Thyroid gland (tissue), 4 donors: ENCODE measurements around the gene MAP3K5.

Experiments
- CTCF ChIP-seq, 6 experiments: fragments of 200-600 bp in 3 of 6; fragments of 450-650 bp in 3 of 6; sonication (generic) in 3 of 6; IDR thresholded peaks; one replicate each; pipeline ENCODE4 v1.5.1; 2016 to 2019; ENCODE audit warnings: antibody characterized with exemption in 6 of 6, mild to moderate bottlenecking in 2 of 6, inconsistent platforms in 1 of 6, moderate library complexity in 1 of 6
- POLR2A ChIP-seq, 2 donors: fragments of 450-650 bp; IDR thresholded peaks; one replicate each; pipeline ENCODE4 v1.6.1; 2017; ENCODE audit warnings: antibody characterized with exemption in 2 of 2, mild to moderate bottlenecking in 2 of 2, moderate library complexity in 1 of 2

- no peak for TF ChIP-seq CTCF (IDR thresholded peaks at IDR 0.05)
- TF ChIP-seq POLR2A (IDR thresholded peaks at IDR 0.05) = no peak
Measured at GRCh38 chr6:136579800-136580199, 212.5 kb downstream of the MAP3K5 start.
